Bronchial epithelial cell (primary cell): ENCODE results near the gene SETBP1. TPM values are rescaled to one million over a fixed set of nuclear protein-coding genes. Genes with fewer than 3 reads are reported as not detected.

Experiments used
- DNase-seq: peaks from one replicate; pipeline ENCODE4 v3.0.0-alpha.2; 2010; ENCODE audit warnings: low read depth
- FAIRE-seq: peaks from 2 replicates; lab custom pipeline; 2011; peaks lifted over from hg19 to GRCh38; lab: Jason Lieb, UNC
- H3K27me3 ChIP-seq: 2 replicates; pipeline ENCODE4 v1.5.1; 2011; ENCODE audit warnings: low read length; ENCODE audit not compliant: control insufficient read depth, insufficient read depth
- H3K36me3 ChIP-seq: 2 replicates; pipeline ENCODE4 v1.5.1; 2011; ENCODE audit warnings: low read length; ENCODE audit not compliant: control insufficient read depth, insufficient read depth
- H3K4me3 ChIP-seq: 2 replicates; pipeline ENCODE4 v1.5.1; 2011; ENCODE audit warnings: mild to moderate bottlenecking, low read depth, low read length, control low read depth
- CTCF ChIP-seq: IDR thresholded peaks from 2 replicates; pipeline ENCODE4 v1.5.1; 2011; ENCODE audit warnings: mild to moderate bottlenecking, moderate library complexity, low read length, control low read depth, inconsistent platforms; ENCODE audit not compliant: insufficient read depth, severe bottlenecking
- total RNA-seq: library from RNA; depleted of rRNA; stranded (reverse); fragments of >200 nt; gene quantifications from 2 replicates; pipeline ENCODE4 v1.2.1, GENCODE V29; 2014

SETBP1 gene
- total RNA-seq, 1 donor from 2014 or later: 1.8 TPM

- TF ChIP-seq CTCF: no peak
Measured at GRCh38 chr18:44859751-44860439, 179.2 kb downstream of the SETBP1 start.

GRCh38 chr18:44862112-44862511, 181.4 kb downstream of the SETBP1 start:
- DNase-seq (peak; percentile 61), FAIRE-seq (no peak)
- H3K4me3 ChIP-seq: no peak overlapping the region
- no peaks in the 10 kb centered on the region for H3K27me3 ChIP-seq
- no peak for TF ChIP-seq CTCF
- H3K36me3 ChIP-seq: no peaks in the 10 kb centered on the region

More at GRCh38 chr18:44859751-44860439, 179.2 kb downstream of the SETBP1 start:
- Histone ChIP-seq H3K27me3 (no peaks in the 10 kb centered on the region), H3K4me3 (no peak overlapping the region), H3K36me3 (no peaks in the 10 kb centered on the region)
- DNase-seq (no peak), FAIRE-seq (no peak)

- FAIRE-seq (no peak), DNase-seq (no peak)
- H3K27me3 ChIP-seq: no peaks in the 10 kb centered on the region
- H3K36me3 ChIP-seq: no peaks in the 10 kb centered on the region
- TF ChIP-seq CTCF: no peak
- H3K4me3 ChIP-seq: no peak overlapping the region
Measured at GRCh38 chr18:44866103-44866502, 185.4 kb downstream of the SETBP1 start.

- DNase-seq: no peak
- no peak for FAIRE-seq
- H3K27me3 ChIP-seq: no peaks in the 10 kb centered on the region
Measured at GRCh38 chr18:44869533-44869932, 188.8 kb downstream of the SETBP1 start.

GRCh38 chr18:44870631-44871502, 190.2 kb downstream of the SETBP1 start:
- TF ChIP-seq CTCF: no peak
- DNase-seq (no peak), FAIRE-seq (no peak)
- H3K27me3 ChIP-seq: no peaks in the 10 kb centered on the region
- no peak overlapping the region for H3K4me3 ChIP-seq
- no peaks in the 10 kb centered on the region for H3K36me3 ChIP-seq

More at GRCh38 chr18:44869533-44869932, 188.8 kb downstream of the SETBP1 start:
- no peaks in the 10 kb centered on the region for H3K36me3 ChIP-seq
- H3K4me3 ChIP-seq: no peak overlapping the region
- TF ChIP-seq CTCF: no peak
